HG02840 (cell line): ENCODE results near the gene TMEM18.
A peak's percentile ranks its signal among the peaks of the same experiment; 100 is the strongest.
"Not testable (repeated sequence)": the region's sequence is repeated elsewhere in the genome, so short reads cannot be mapped to it uniquely, and the experiment has no call there.

Experiments used
- ATAC-seq: cut with Tn5 transposase; IDR thresholded peaks from one replicate; pipeline ENCODE4 v1.9.1; 2021; ENCODE audit warnings: mild to moderate bottlenecking, moderate library complexity, moderate number of reproducible peaks; ENCODE audit not compliant: unreplicated experiment, low FRiP score

TMEM18 gene

DNA sequence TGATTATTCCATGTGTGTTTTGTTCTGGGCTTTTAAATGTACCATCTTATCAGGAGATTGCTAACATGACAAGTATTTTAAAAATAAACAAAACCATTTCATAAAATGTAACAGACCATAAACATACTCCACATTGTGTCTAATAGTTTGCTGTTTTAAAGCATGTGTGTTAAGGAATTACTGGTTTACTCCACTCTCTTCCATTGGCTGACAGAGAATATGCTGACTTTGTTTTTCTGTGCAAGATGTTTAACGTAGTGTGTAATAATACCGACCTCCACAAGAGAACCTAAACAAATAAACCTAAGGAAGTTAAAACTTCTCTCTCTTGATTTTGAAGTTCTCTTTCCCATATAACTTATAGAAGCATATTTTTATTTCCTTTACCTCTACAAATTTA, 17.0 kb upstream of the TMEM18 start:
- ATAC-seq = no peak

DNA sequence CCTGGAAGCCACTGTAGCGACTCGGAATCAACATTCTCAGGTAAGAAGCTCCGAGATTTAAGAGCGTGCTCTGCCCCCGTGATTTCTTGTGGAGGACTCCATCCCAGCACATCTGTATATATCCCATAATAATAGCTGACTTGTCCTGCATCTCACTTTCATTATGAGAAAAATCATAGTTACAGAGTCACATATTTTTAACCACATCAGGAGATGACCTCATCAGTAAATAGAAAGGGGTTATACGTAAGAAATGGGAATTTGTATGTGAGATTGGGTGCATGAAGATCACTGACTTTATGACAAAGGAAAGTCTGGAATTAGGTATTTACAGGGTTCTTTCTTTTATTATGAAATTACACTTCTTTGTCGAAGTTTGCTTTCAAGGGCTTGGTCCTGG, 16.4 kb upstream of the TMEM18 start:
- no peak for ATAC-seq

DNA sequence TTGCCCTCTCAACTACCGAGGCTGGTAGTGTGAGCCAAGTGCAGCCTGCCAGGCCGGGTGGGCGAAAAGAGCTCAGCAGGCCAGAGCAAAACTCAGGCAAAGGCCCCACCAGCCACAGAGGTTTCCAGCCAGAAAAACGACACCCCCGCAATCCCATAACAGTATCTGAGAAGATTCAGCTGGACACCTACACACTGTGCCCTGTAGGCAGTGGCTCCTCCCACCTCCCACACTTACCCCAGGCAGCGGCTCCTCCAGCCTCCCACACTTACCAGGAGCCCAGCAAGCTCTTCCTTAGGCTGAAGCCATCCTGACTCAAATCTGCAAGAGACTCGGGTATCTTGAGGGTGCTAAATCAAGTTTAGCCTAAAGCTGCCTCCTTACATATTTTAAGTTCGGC, 15.6 kb upstream of the TMEM18 start:
- no peak for ATAC-seq

DNA sequence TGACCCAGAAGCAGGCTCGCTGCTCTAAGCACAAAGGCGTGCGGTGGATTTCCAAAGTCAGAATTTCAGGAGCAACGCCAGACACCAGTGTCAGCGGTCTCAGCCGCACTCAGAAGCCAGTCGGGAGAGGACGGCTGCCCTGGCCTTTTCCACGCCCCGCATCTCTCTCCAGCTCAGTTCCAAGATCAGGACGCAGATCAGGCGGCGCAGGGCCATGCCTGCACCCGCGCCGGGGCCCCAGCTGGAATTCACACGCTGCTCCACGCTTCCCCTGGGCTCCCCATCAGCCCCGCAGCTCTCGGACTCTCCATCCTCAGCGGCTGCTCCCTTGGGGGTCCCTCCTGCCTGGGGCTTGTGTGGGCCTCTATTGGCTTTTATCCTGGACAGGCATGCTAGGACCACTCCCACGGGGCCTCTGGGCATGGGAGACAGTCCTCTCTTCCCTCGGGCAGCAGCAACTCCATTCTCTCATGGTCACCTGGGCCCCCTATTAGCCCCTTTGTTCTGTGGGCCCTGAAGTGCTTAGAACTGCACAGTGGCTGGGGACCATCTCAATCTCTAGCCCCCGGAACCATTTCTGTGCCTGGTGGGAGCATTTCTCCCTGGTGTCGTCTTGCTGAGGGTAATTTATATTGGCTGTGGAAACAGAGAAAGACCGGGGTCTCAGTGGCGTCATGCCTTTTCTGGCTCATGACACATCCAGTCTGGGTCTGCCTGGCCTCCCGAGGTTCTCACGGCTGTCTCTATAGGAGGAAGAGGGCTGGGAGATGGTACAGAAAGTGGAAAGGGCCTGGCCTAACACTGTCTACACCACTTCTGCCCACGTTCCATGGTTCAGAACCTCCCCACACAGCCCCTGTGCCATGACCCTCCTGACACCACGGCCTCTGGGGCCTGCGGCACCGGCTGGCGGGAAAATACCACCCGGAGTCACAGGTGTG, 14.9 kb upstream of the TMEM18 start:
- no peak for ATAC-seq

DNA sequence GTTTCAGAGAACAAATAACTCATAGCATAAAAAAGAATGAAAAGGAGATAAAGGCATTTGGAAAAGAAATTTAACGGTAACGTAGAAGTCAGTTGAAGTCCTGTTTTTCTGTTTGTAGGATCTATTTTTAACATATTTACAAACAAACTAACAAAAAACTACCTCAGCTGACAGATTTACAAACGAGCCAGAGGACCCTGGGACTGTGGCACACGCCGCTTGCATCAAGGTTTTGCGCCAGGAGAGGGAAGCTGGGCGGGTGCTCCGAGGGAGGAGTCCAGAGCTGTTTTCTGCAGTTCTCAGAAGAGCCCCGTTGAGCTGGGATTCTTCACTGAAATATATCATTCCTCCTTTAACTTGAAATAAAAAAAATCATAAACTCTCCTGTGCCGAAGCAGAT, 13.6 kb upstream of the TMEM18 start:
- ATAC-seq = no peak

DNA sequence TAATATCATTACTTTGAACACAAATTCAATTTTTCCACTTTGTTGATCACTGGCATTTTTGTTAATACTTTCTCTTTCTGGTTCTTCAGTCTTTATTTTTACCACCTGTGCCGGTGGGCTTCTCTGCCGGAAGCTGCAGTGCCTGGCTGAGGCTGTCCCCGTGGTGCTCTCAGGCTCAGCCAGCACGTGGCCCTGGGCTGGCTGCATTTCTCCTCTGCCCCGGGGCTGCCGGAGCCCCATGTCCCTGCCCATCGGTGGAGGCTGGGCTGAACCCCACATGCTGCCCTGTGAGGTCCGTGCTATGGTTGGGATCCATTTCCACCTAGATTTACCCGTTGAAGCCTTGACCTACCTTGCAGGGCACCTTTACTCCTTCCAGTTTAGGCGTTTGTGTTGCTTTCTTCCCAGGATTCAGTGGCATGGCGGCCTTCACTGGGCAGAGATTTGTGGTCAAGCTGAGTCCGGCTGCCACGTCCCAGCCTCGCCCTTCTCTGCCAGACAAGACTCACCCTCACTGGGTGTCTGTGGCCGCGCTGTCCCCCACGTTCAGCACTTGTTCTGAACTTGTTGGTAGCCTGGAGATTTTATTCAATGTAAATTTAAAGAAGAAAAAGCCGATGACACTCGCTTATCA, 12.8 kb upstream of the TMEM18 start:
- ATAC-seq = no peak

DNA sequence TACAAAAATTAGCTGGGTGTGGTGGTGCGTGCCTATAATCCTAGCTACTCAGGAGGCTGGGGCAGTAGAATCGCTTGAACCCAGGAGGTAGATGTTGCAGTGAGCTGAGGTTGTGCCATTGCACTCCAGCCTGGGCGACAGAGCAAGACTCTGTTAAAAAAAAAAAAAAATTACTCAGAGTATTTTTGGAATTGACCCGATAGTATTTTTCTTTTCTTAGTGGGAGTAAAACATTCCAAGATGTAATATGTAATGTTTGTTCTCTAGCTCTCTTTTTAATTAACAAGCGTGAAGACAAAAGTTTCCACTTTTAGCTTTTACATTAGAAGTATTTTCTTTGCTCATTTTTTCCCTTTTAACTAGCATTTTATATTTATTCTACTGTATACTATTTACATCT, 12.0 kb upstream of the TMEM18 start:
- no peak for ATAC-seq

DNA sequence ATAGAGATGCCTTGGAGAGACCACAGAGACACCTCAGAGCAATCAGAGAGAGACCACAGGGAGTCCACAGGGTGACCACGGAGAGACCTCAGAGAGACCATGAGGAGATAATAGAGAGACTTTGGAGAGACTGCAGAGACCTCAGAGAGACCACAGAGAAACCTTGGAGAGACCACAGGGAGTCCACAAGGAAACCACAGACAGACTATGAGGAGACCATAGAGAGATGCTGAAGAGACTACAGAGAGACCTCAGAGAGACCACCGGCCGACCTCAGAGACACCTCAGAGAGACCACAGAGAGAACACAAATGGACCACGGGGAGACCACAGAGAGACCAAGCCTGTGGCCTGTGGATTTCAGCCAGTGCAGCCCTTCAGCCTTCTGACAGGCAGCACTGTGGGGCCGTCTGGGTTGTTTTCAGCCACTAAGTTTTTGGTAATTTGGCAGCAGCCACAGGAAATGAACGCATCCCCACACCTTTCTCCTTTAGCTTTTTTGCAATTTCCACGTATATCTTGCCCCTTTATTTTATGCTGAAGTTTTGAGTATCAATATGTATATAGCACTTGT, 11.4 kb upstream of the TMEM18 start:
- no peak for ATAC-seq

DNA sequence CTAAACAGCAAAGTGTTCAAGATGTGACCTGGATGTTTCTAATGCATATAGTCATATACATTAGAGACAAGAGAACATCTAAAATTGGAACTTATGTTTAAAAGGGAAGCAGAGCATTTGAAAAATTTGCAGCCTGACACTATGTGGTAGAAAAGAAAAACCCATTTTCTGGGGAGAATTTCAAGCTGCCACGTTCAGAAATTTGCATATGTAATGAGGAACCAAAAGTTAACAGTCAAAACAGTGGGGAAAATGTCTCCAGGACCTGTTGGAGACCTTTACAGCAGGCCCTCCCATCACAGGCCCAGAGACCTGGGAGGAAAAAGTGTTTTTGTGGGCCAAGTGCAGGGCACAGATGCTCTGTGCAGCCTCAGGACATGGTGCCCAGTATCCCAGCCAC, 8.2 kb upstream of the TMEM18 start:
- ATAC-seq = no peak

DNA sequence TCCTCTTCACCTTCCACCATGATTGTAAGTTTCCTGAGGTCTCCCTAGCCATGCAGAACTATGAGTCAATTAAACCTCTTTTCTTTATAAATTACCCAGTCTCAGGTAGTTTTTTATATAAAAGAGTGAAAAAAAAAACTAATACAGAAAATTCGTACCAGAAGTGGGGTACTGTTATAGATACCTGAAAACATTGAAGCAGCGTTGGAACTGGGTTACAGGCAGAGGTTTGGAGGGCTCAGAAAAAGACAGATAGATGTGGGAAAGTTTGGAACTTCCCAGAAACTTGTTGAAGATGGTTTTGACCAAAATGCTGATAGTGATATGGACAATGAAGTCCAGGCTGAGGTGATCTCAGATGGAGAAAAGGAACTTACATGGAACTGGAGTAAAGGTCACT, 7.7 kb upstream of the TMEM18 start:
- not testable (repeated sequence) for ATAC-seq

DNA sequence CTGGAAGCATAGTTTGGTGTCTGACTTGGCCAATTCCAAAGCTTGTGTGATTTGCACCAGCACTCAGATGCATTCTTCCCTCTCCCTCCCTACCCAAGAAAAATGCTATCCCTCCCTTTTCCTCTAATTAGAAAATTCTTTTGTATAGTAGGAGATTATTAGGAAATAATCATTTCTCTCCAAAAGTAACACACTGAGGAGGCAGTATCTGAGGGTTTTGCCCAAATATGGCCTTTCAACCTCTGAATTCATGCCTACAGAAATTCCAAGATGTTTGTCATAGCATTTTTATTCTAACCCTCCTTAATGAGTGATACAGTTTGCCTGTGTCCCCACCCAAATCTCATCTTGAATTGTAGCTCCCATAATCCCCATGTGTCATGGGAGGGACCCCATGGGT, 5.0 kb upstream of the TMEM18 start:
- no peak for ATAC-seq

DNA sequence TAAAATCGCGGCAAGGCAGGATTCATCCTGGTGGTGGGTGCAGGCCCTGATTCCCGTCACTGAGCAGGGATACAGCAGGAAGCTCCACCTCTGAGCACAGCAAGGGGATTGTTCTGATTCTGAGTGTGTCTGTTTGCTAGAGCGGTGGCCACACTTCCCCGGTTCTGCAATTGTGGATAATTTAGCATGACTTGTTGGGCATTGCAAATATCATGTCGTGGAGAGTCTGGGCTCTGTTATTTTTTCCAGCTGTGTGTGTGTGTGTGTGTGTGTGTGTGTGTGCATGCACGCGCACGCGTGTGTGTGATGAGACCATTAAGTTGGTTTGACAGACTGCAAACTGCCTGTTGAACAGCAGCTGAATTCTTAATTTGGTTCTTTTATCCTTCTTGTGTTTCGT, 4.1 kb upstream of the TMEM18 start:
- ATAC-seq = no peak

DNA sequence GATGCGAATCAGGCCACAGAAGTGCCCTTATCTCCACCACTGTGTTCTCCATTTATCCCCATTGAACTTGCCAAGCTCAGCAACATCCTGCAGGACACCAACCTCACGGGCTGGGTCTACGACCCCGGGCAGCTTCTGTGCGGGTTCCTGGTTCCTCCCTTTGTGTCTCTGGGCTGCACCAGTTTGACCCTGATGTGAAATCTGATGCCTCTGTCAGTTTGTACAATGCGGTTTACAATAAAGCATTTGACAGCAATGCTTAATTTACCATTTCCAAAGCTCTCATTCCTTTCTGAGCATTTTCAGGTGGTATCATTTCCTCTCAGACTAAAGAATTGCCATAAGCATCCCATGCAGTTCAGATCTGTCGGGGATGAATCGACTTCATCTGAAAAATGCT, 3.3 kb upstream of the TMEM18 start:
- ATAC-seq = no peak

DNA sequence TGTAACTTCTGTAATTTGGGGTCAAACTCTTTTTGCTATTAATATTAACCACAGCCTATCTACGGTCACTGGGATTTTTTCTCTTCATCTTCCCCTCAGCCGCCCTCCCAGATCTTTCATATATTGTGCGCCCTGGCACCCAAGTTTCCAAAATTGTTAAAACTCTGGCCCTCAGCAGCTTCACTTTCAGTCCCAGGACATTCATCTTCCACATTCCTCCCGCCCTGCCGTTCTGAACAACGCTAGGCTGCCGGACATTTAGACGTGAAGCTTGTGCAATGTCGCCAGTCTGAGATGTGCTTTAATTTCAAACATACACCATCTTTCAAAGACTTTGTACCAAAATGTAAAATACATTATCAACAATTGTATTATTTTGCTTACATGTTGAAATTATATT, 1.8 kb upstream of the TMEM18 start:
- ATAC-seq = no peak

DNA sequence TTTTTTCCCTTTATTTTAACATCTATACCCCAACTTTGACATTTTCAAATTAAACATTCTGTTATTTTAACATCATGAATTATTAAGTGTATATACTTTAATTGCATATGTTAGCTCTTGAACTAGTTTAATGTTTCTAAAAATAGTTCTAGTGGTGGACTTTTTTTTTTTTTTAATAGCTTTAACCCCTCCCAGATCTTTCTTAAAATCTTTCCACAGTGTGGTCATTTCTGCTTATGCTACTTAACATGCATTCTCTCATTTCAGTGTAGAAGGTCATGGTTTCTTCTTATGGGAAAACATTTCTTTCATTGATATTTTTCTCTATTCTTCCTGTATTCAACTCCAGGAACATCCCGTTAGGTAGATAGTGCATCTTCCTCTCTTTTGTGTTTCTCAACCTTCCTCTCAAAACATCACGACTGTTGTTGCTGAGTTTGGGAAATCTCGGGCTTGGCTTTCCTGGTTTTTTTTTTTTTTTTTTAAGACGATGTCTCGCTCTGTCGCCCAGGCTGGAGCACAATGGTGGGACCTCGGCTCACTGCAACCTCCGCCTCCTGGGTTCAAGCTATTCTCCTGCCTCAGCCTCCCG, 849 bp upstream of the TMEM18 start:
- no peak for ATAC-seq

DNA sequence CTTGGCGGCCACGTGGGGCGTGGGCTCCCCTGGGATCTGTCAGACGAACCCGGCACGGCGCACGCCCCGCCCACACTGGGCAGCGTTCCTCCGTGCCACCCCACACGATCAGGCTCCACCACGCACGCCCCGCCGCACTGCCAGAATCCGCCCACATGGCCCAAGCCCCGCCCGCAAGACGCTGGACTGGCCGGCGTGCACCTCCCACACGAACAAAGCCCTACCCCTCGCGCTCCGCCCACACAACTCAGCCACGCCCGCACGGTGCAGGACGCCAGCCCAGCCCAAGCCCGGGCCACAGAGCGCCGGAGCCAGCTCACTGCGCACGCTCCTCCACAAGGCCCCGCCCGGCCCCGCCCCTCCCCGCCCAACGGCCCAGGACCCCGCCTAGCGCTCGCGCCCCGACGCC, 555 bp downstream of the TMEM18 start:
- ATAC-seq = peak; percentile 86

DNA sequence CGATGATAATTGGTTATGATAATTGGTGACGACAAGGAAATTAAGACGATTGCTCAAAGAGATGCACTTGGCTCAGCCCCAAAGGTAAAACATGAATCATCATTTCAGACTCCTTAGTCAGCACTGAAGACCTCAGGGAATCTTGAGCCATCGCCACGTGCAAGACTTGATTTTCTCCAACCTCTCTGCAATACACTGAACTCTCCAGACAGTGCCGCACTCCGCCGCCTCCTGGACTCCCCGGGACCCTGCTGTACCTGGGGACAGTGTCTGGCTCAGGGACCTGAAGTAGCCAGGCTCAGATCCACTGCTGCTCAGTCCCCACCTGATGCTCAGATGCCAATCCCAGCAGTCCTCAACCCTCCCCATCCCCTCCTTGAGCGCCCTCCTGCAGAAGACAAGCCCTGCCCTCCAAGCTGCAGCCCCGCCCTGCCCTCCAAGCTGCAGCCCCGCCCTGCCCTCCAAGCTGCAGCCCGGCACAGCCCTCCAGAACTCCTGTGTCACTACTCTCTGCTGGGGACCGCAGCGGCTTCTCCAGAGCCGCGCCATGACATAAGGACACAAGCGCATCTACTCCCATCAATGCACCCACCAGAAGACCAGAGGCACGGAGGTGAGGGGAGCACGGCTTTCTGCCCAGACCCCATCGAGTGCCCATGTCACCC, 1.1 kb downstream of the TMEM18 start:
- ATAC-seq = peak; percentile 28

DNA sequence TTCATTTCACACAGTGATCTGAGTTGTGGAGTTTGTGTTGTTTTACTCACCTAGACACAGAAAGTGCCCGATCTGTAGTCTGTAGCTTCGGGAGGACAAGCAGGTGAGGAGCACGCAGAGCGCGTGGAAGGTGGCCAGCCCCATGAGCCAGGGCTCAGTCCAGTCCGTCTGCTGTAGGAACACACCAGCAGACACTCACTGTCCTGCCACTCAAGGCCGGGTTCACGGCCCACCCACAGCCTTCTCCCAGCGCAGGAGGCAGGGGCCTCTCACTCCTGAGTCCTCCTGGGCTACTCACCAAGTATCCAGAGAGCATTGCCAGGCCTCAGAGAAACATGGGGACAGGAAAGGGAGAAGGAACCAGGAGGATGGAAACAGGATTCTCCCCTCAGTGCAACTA, 1.7 kb downstream of the TMEM18 start:
- ATAC-seq = no peak

DNA sequence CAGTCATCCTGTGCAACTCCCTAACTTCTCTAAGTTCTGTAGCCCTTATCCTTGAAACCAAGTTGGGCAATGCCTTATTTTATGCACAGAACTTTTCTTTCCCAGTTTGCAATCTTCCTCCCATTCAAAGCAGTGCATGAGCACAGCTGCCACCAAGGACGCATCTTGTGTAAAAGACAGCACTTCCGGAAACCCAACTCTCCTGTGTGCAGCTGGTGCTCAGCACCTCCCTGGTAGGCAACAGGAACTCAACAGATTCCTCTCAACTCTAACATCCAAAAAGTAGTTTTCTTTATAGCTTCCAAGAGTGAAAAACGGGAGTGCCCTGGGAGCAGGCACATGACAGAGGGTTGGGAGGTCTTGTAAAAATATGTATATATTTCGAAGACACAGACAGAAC, 2.2 kb downstream of the TMEM18 start:
- ATAC-seq = no peak

DNA sequence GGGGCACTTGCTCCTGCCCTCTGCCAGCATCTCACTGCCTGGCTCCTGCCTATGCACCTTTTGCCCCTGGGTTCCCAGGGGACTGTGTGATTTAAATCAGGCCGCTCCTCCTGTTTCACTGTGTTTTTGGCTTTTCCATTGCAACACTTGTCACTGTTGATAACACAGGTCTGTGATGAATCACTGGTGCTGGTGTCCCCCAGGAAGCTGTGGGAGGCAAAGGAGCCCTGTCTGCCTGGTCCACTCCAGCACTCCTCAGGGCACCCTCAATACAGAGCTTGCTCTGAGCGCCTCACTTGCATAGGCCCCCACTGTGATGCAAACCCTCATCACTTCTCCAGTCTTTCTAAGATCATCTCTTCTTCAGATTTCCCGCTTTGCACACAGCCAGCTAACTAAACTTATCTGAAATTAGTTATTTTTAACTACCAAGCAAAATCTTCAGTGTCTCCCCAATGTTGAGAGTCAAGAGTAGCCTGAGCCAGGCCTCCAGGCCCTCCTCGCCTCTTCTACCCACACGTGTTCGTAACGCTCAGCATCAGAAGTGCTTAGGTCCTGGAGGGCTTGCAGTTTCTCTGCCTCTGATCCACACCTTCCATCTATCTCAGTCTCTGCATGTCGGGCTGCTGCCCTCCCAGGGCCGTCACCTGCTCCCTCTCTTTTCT, 2.8 kb downstream of the TMEM18 start:
- ATAC-seq = no peak
